SJCRH30 (cell line): ENCODE data around the gene IVNS1ABP. TPM values are rescaled to one million over a fixed set of nuclear protein-coding genes. Genes with fewer than 3 reads are reported as not detected.
"Not testable (repeated sequence)": the region's sequence is repeated elsewhere in the genome, so short reads cannot be mapped to it uniquely, and the experiment has no call there.

ENCODE experiments used
- DNase-seq, 2 experiments: peaks; one replicate each; pipeline ENCODE4 v3.0.0-alpha.2; 2015 to 2020
- H3K27ac ChIP-seq: fragments of 250-450 bp; sonication (Bioruptor Pico); 2 replicates; pipeline ENCODE4 v1.5.1; 2020; ENCODE audit warnings: mild to moderate bottlenecking, moderate library complexity
- H3K27me3 ChIP-seq: fragments of 250-450 bp; sonication (Bioruptor Pico); 2 replicates; pipeline ENCODE4 v1.5.1; 2020; ENCODE audit warnings: mild to moderate bottlenecking, moderate library complexity
- H3K36me3 ChIP-seq: fragments of 250-450 bp; sonication (Bioruptor Pico); 2 replicates; pipeline ENCODE4 v1.5.1; 2020; ENCODE audit warnings: mild to moderate bottlenecking, moderate library complexity
- H3K4me1 ChIP-seq: fragments of 250-450 bp; sonication (Bioruptor Pico); 2 replicates; pipeline ENCODE4 v1.5.1; 2020; ENCODE audit warnings: mild to moderate bottlenecking, moderate library complexity
- H3K4me3 ChIP-seq: fragments of 250-450 bp; sonication (Bioruptor Pico); 2 replicates; pipeline ENCODE4 v1.5.1; 2020; ENCODE audit warnings: mild to moderate bottlenecking, moderate library complexity
- H3K9me3 ChIP-seq: fragments of 250-450 bp; sonication (Bioruptor Pico); replicated peaks from 2 replicates; pipeline ENCODE4 v1.5.1; 2020; ENCODE audit warnings: mild to moderate bottlenecking, moderate library complexity
- total RNA-seq: library from RNA; depleted of rRNA; stranded (reverse); fragments of >200 nt; shearing (Covaris generic); gene quantifications from 2 replicates; pipeline ENCODE4 v1.2.3, GENCODE V29; 2014; rRNA removed

IVNS1ABP gene
- total RNA-seq: 49.9 and 63.5 TPM in 2 replicates

DNA sequence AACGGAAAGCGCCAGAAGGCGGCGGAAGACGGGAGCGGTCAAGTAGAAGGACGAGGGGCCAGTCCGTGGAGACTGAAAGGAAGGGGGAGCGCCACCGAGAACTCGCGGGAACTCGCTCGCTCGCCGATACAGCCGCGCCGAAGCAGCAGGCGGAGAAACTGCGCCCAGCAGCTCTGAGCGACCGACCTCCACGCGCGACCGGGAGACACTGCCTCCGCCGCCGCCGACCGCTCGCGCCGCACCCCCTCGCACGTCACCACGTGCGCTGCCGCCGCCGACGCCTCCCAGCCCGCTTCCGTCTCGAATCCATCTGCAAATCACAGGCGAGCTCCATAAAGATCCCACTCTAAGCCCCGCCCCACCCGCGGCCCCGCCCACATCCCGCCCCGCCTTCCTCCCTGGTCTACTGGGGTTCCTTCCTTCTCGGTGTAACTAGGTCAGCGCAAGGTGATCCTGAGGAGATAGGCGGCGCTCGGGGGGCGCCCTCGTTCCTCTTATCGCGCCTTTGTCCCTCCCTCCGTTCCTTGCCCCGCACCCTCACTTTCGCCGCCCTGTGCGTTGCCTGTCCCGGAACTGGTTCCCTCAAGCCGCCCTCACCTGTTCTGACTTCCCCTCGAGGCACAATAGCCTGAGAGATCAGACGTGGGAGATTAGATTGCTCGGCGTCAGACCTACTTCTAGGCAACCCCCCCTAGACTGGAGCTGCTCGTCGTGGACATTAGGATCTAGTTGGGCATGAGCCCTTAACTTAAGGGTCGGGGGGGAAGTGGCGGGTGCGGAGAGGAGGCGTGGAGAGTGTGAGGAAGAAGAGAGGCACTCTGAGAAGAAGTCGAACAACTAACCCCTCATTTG, at the start of gene IVNS1ABP:
Gene IVNS1ABP, minus strand, starts transcription at position 210 of the 852 bp plus-strand sequence. CDS start 7,750 bp downstream, outside the sequence.
- Histone ChIP-seq H3K27me3 (no peaks in the 10 kb centered on the region), H3K27ac (peak within 1 kb of the TSS; percentile 95), H3K9me3 (no peaks in the 10 kb centered on the region), H3K4me3 (peak within 1 kb of the TSS; percentile 84), H3K36me3 (peaks cover 4% of the 10 kb centered on the region; the same call in 1 of the 2 replicates), H3K4me1 (peaks cover 10% of the 10 kb centered on the region)
- DNase-seq: peak; percentile 91 to 93

DNA sequence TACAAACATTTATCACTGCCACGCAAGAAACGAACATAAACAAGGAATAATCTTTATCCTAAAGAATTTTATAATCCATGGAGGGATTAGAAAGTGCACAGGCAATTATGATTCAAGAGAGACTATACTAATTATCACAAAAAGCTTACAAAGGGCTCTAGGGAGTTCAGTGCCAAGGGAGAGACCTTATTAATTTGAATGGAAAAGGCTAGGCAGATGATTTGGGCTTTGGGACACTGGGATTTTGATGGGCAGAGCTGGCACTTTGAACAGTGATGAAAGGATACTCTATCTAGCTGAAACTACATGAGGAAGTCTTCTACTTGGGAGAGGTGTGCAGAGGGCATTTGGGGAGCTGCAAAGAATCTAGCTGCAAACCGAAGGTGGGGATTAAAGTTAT, 48.9 kb upstream of the IVNS1ABP start:
- no peaks in the 10 kb centered on the region for H3K36me3 ChIP-seq
- no peak for DNase-seq
- no peak overlapping the region for H3K4me3 ChIP-seq
- no peaks in the 10 kb centered on the region for H3K4me1 ChIP-seq
- H3K27ac ChIP-seq: no peak overlapping the region
- no peaks in the 10 kb centered on the region for H3K27me3 ChIP-seq
- H3K9me3 ChIP-seq: no peaks in the 10 kb centered on the region; the same call in 1 of the 2 replicates

DNA sequence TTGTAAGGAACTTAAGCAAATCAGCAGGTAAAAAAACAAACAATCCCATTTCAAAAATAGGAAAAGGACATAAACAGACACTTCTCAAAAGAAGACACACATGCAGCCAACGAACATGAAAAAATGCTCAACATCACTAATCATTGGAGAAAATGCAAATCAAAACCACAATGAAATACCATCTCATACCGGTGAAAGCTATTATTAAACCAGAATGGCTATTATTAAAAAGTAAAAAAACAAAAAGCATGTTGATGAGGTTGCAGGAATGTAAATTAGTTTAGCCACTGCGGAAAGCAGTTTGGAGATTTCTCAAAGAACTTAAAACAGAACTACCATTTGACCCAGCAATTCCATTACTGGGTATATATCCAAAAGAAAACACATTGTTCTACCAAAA, 47.5 kb upstream of the IVNS1ABP start:
- H3K4me3 ChIP-seq, H3K9me3 ChIP-seq, H3K4me1 ChIP-seq, DNase-seq, H3K36me3 ChIP-seq, H3K27me3 ChIP-seq, H3K27ac ChIP-seq: not testable (repeated sequence)

DNA sequence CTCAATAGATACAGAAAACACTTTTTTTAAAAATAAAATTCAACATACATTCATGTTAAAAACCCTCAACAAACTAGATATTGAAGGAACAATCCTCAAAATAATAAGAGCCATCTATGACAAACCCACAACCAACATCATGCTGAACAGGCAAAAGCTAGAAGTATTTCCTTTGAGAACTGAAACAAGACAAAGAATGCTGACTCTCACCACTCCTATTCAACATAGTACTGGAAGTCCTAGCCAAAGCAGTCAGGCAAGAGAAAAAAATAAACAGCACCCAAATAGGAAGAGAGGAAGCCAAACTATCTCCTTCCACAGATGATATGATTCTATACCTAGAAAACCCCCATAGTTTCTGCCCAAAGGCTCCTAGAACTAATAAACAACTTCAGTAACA, 46.2 kb upstream of the IVNS1ABP start:
- DNase-seq: no peak
- H3K27me3 ChIP-seq: no peaks in the 10 kb centered on the region
- H3K9me3 ChIP-seq: no peaks in the 10 kb centered on the region; the same call in 1 of the 2 replicates
- H3K27ac ChIP-seq: no peak overlapping the region
- no peaks in the 10 kb centered on the region for H3K4me1 ChIP-seq
- H3K4me3 ChIP-seq: no peak overlapping the region
- no peaks in the 10 kb centered on the region for H3K36me3 ChIP-seq

DNA sequence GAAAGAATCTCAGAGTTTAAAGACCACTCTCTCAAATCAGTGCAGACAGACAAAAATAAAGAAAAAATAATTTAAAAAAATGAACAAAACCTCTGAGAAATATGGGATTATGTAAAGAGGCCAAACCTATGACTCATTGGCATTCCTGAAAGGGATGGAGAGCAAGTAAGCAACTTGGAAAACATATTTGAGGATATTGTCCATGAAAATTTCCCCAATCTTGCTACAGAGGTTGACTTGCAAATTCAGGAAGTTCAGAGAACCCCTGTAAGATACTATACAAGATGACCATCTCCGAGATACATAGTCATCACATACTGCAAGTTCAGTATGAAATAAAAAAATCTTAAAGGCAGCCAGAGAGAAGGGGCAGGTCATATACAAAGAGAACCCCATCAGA, 43.7 kb upstream of the IVNS1ABP start:
- H3K27me3 ChIP-seq: no peaks in the 10 kb centered on the region
- H3K9me3 ChIP-seq: no peaks in the 10 kb centered on the region; the same call in 1 of the 2 replicates
- no peak for DNase-seq
- no peaks in the 10 kb centered on the region for H3K36me3 ChIP-seq
- H3K4me1 ChIP-seq: no peaks in the 10 kb centered on the region
- no peak overlapping the region for H3K27ac ChIP-seq
- H3K4me3 ChIP-seq: no peak overlapping the region

DNA sequence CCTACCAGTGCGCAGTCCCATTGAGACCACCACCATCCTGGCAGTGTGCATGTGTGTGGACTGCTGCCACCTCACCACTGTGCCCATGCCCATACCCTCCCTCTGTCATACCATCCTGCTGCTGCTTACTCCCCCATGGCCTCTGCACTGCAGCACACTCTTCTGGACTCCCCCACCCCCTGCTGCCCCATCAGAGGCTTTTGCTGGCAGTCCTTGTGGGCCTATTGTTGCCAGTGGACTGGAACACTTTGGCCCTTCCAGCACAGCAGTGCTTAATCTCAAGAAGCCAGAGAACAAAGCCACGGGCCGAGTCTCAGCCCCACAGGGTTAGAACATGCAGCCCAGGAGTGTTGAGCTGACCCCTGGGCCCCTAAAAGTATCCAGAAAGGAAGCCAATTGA, 41.9 kb upstream of the IVNS1ABP start:
- Histone ChIP-seq H3K4me1 (no peaks in the 10 kb centered on the region), H3K4me3 (no peak overlapping the region), H3K27ac (no peak overlapping the region), H3K9me3 (no peaks in the 10 kb centered on the region; the same call in 1 of the 2 replicates), H3K27me3 (no peaks in the 10 kb centered on the region), H3K36me3 (no peaks in the 10 kb centered on the region)
- no peak for DNase-seq

DNA sequence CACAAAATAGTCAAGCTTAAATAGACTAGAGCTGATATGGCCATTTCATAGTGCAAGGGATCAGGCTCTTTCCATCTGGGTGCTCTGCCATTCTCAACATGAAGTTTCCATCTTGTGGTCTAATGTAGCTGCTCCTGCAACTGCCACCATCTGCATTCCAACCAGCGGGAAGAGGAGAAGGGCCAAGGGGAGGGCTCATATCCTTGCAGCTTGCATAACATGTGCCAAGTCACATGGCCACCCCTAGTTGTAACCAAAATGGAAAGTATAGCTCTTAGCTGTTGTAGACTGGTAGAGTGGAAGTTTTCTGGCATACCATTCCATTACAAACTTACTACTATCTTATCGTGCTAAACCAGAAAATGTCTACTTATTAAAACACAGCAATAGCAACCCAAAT, 38.9 kb upstream of the IVNS1ABP start:
- H3K36me3 ChIP-seq: no peaks in the 10 kb centered on the region
- no peak overlapping the region for H3K27ac ChIP-seq
- H3K27me3 ChIP-seq: no peaks in the 10 kb centered on the region
- H3K4me3 ChIP-seq: no peak overlapping the region
- H3K9me3 ChIP-seq: no peaks in the 10 kb centered on the region; the same call in 1 of the 2 replicates
- no peaks in the 10 kb centered on the region for H3K4me1 ChIP-seq
- no peak for DNase-seq

DNA sequence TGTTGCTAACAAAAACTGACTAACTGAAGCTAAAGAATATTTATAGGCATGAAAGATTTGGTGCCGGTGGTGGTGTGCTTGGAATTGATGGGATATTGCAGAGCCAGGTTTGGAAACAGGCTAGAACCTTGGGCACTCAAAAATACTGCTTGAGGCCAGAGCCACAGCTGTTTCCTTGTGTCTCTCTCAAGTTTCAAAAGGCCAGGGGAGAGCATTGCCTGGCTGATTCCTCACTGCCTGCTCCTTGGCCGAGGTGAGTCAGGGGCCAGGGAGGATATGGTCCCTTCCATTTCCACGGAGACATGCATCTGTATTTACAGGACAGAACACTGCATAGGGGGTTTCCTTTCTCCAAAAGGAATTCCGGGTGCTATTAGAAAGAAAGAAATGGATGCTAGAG, 36.1 kb upstream of the IVNS1ABP start:
- Histone ChIP-seq H3K27me3 (no peaks in the 10 kb centered on the region), H3K4me3 (no peak overlapping the region), H3K9me3 (no peaks in the 10 kb centered on the region), H3K36me3 (no peaks in the 10 kb centered on the region), H3K4me1 (no peaks in the 10 kb centered on the region), H3K27ac (no peak overlapping the region)
- peak; percentile 40 to 70 for DNase-seq

DNA sequence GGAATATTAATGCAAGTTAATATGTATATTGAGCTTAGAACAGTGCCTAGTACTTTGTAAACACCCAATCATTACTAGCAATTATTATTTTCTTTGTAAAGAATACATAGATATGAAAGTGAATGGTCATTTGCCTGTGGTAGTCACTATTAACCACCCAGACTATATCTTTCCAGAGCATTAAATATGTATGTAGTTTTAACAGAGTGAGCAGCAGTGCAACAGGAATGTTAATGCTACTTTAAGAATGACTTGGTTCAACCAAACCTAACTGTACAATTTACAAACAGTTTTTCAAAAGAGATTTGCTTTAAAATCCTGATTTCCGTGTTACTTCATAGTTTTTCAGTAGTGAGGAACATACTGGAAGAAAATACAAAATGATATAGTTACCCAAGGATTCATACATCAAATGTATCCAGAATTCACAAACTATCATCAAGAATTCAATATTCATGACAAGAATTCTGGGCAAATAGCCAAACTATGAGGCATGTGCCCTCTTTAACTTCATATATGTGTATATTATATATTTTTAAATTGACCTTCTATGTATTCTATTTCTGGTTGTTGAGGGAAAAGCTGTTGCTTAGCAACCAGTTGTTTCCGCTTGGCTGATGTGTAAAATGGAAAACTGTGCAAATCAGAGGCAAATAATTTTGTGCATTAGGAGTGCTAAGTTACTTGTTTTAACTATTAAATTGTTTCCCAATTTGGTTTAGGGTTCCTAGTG, 34.9 kb upstream of the IVNS1ABP start:
- Histone ChIP-seq H3K27me3 (no peaks in the 10 kb centered on the region), H3K4me1 (no peaks in the 10 kb centered on the region), H3K36me3 (no peaks in the 10 kb centered on the region), H3K9me3 (no peaks in the 10 kb centered on the region), H3K27ac (no peak overlapping the region), H3K4me3 (no peak overlapping the region)
- no peak for DNase-seq

DNA sequence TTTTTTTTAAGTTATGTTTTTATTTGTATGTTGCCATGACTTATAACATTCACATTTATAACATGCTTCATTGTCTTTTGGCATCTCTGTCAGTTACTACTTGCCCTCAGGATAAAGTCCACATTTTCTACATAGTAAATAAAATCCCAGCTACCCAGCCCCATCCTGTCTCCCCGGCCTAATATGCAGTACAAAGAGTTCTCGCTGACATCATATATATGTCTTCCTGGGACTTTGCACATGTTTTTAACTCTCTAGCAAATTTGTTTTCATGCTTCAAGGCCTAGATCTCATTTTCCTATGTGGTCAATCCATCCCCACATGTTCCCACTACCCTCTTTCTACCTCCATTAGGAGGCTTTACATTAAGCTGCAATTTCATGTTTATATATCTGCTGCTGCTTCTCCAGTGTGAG, 33.0 kb upstream of the IVNS1ABP start:
- H3K27ac ChIP-seq: no peak overlapping the region
- DNase-seq: no peak
- no peaks in the 10 kb centered on the region for H3K27me3 ChIP-seq
- H3K4me3 ChIP-seq: no peak overlapping the region
- no peaks in the 10 kb centered on the region for H3K4me1 ChIP-seq
- no peaks in the 10 kb centered on the region for H3K9me3 ChIP-seq
- no peaks in the 10 kb centered on the region for H3K36me3 ChIP-seq

DNA sequence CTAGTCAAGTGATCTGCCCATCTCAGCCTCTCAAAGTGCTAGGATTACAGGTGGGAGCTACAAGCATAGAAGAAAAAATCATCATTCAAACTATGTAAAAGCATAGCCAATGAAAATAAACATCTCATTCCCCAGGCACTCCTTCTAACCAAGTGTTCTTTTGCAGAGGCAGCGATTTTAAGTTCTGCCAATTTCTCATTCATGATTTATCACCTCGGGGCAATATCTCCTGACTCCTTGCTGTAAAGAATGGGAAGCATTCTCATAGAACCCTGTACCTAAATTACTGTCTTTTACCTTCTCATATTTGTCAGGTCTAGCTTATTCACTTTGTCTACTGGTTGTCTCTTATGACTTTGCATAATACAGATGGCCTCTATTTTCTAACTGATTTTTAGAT, 32.5 kb upstream of the IVNS1ABP start:
- H3K27ac ChIP-seq: no peak overlapping the region
- H3K9me3 ChIP-seq: no peaks in the 10 kb centered on the region
- no peak for DNase-seq
- H3K4me1 ChIP-seq: no peaks in the 10 kb centered on the region
- no peaks in the 10 kb centered on the region for H3K27me3 ChIP-seq
- H3K36me3 ChIP-seq: no peaks in the 10 kb centered on the region
- H3K4me3 ChIP-seq: no peak overlapping the region

DNA sequence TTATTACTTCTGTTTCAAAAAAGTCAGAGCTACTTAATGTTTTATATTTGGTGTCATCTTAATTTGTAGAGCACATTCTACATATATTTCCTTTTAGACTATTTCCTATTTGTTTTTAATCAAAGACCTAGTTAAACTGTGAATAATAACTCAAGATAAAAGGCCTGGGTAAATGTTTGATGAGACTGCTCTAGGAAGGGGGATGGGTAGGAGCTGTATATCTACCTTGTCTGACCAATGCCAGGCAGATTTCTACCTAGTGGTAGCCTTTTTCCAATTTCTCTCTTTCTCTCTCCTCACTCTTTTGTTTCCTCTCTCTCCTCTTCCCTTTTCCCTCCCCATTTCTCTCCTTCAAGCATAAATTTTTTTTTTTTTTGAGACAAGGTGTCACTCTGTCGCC, 31.9 kb upstream of the IVNS1ABP start:
- no peak for DNase-seq

DNA sequence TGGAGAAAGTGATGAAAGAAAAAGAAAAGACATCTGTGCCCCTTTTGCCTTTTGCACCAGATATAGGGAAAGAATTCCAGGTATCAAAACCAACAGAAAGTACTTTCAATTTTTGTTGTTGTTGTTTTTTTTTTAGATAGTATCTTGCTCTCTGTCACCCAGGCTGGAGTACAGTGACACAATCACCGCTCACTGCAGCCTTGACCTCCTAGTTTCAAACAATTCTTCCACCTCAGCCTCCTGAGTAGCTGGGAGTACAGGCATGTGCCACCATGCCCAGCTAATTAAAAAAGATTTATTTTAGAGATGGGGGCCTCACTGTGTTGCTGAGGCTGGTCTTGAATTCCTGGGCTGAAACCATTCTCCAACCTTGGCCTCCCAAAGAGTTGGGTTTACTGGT, 31.3 kb upstream of the IVNS1ABP start:
- no peaks in the 10 kb centered on the region for H3K36me3 ChIP-seq
- no peaks in the 10 kb centered on the region for H3K9me3 ChIP-seq
- H3K4me3 ChIP-seq: no peak overlapping the region
- no peak overlapping the region for H3K27ac ChIP-seq
- no peaks in the 10 kb centered on the region for H3K27me3 ChIP-seq
- no peak for DNase-seq
- no peaks in the 10 kb centered on the region for H3K4me1 ChIP-seq

More for the DNA sequence above, 31.9 kb upstream of the IVNS1ABP start:
- Histone ChIP-seq H3K36me3 (no peaks in the 10 kb centered on the region), H3K27ac (no peak overlapping the region), H3K27me3 (no peaks in the 10 kb centered on the region), H3K4me1 (no peaks in the 10 kb centered on the region), H3K4me3 (no peak overlapping the region), H3K9me3 (no peaks in the 10 kb centered on the region)

DNA sequence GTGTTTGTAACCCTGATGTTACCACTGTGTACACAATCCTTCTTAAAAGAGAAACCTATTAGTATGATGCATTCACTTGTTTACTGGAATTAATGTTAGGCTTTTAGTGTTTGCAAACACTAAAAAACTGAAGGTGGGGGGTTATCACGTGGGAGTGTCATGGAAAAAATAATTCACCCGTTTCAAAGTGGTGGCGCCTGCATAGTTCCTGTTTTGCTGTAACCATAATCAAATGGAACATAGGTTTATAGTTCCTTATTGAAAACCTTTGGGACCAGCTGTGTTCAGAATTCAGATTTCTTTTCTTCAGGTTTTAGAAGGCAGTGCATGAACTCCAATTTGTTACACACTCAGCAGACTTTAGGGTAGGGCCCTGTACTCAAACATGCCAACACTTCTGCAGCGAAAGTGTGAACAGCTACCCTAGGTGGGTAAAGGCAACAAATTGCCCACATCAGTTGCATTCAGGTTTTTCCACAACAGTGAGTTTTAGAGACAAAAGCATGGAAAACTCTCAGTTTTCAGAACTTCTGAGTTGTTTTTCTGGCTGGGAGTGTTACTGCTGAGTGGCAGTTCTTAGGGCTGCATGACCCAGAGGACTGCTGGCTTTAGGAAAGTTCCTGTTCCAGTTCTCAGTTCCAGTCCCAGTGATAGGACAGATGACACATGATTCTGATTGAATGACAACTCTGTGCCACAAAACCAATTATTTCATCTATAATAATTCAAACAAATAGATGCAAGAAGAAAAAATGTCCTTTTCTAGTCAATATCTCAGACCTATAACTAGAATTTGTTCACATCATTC, 29.1 kb upstream of the IVNS1ABP start:
- no peaks in the 10 kb centered on the region for H3K9me3 ChIP-seq
- H3K27me3 ChIP-seq: no peaks in the 10 kb centered on the region
- DNase-seq: no peak
- no peak overlapping the region for H3K4me3 ChIP-seq
- H3K27ac ChIP-seq: no peak overlapping the region
- H3K36me3 ChIP-seq: no peaks in the 10 kb centered on the region
- no peaks in the 10 kb centered on the region for H3K4me1 ChIP-seq

DNA sequence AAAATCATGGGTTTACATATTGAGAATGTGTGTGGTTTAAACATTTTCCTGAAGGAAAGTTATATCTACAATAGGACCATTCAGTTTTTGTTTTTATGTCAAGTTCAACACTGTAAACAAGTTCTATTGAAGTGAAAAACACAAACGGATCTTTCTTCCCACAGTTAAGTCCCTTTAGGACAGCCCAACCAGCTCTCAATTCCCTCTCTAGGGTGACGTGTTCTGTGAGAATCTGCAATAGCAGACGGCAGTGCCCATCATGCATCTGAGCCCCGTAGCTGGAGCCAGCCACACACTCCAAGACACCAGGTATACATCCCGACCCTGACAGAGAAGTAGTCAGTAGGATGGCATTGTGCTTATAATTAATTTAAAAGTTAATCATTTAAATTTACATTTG, 26.3 kb upstream of the IVNS1ABP start:
- no peaks in the 10 kb centered on the region for H3K9me3 ChIP-seq
- H3K4me3 ChIP-seq: no peak overlapping the region
- no peaks in the 10 kb centered on the region for H3K4me1 ChIP-seq
- H3K36me3 ChIP-seq: no peaks in the 10 kb centered on the region
- no peak overlapping the region for H3K27ac ChIP-seq
- no peak for DNase-seq
- no peaks in the 10 kb centered on the region for H3K27me3 ChIP-seq
